Nephron (organoid): ENCODE results near the gene GLYR1.

Experiments
- H3K27ac Mint-ChIP-seq, 3 experiments: 2 replicates each; pipeline ENCODE4 v1.8.0; 2020; ENCODE audit warnings: mixed read lengths in 3 of 3, mild to moderate bottlenecking in 2 of 3, moderate library complexity in 1 of 3
- H3K27me3 Mint-ChIP-seq: 2 replicates; pipeline ENCODE4 v1.8.0; 2021; ENCODE audit warnings: low read depth, mild to moderate bottlenecking, moderate library complexity, mixed read lengths
- H3K36me3 Mint-ChIP-seq: 2 replicates; pipeline ENCODE4 v1.8.0; 2020; ENCODE audit warnings: low read depth, mixed read lengths
- H3K4me1 Mint-ChIP-seq: 2 replicates; pipeline ENCODE4 v1.8.0; 2020; ENCODE audit warnings: mixed read lengths
- H3K4me3 Mint-ChIP-seq, 3 experiments: 2 replicates each; pipeline ENCODE4 v1.8.0; 2020; ENCODE audit warnings: mild to moderate bottlenecking in 3 of 3, mixed read lengths in 3 of 3, moderate library complexity in 2 of 3
- H3K9me3 Mint-ChIP-seq: 2 replicates; pipeline ENCODE4 v1.8.0; 2020; ENCODE audit warnings: mixed read lengths
- CTCF ChIP-seq, 3 experiments: fragments of 200-600 bp; sonication (generic); IDR thresholded peaks; one replicate each; pipeline ENCODE4 v1.5.0; 2021; ENCODE audit warnings: antibody characterized with exemption in 3 of 3; ENCODE audit not compliant: unreplicated experiment in 3 of 3

The GLYR1 gene

GRCh38 chr16:4754865-4755264 lies 92.2 kb downstream of the GLYR1 start:
- Mint-ChIP-seq H3K27ac (no peak overlapping the region), H3K4me1 (no peaks in the 10 kb centered on the region), H3K27me3 (no peaks in the 10 kb centered on the region), H3K4me3 (no peak overlapping the region), H3K9me3 (no peaks in the 10 kb centered on the region), H3K36me3 (peaks cover 70% of the 10 kb centered on the region)
- no peak for TF ChIP-seq CTCF (IDR thresholded peaks at IDR 0.05; ENCODE audit: unreplicated experiment in 3 of 3)

- no peaks in the 10 kb centered on the region for H3K27me3 Mint-ChIP-seq
- no peak overlapping the region for H3K4me3 Mint-ChIP-seq
- H3K27ac Mint-ChIP-seq: no peak overlapping the region
- H3K9me3 Mint-ChIP-seq: no peaks in the 10 kb centered on the region
- peaks cover 58% of the 10 kb centered on the region for H3K36me3 Mint-ChIP-seq
- no peaks in the 10 kb centered on the region for H3K4me1 Mint-ChIP-seq
- no peak for TF ChIP-seq CTCF (IDR thresholded peaks at IDR 0.05; ENCODE audit: unreplicated experiment in 3 of 3)
These were observed 93.9 kb downstream of the GLYR1 start for GRCh38 chr16:4753227-4753626.
